HCT116 (cell line): ENCODE measurements around the gene GALK2. TPM values are rescaled to one million over a fixed set of nuclear protein-coding genes. Genes with fewer than 3 reads are reported as not detected.
A peak's percentile ranks its signal among the peaks of the same experiment; 100 is the strongest.

Experiments used
- ATAC-seq: fragments of 200-7000 bp; cut with Tn5 transposase; 2 replicates; pipeline ENCODE4 v1.9.1; 2020; ENCODE audit warnings: mild to moderate bottlenecking, moderate library complexity
- BruUV-seq: library from RNA; stranded (reverse); fragments of 400-500 nt; replicated peaks from 2 replicates; lab custom pipeline; 2021; lab: Mats Ljungman, UMichigan
- CTCF ChIA-PET: fragments of 300-600 bp; sonication (Branson Sonifier 250); formaldehyde crosslinking; loops from one replicate; lab custom pipeline; 2021; ENCODE audit warnings: antibody characterized with exemption; lab: Charles Lee
- POLR2A ChIA-PET: fragments of 300-600, 350-600 bp; sonication (Branson Sonifier 250); formaldehyde crosslinking; loops from one replicate; lab custom pipeline; 2021; ENCODE audit warnings: antibody characterized with exemption; lab: Charles Lee
- RAD21 ChIA-PET, 2 experiments: fragments of 300-600 bp; sonication (Branson Sonifier 250); formaldehyde crosslinking; loops; one replicate each; lab custom pipeline; 2023; ENCODE audit warnings: low total read pairs in 2 of 2; ENCODE audit not compliant: uncharacterized antibody in 2 of 2, unreplicated experiment in 2 of 2, low non-redundant PET in 1 of 2; lab: Charles Lee
- DNase-seq: peaks from one replicate; pipeline ENCODE4 v3.0.0-alpha.2; 2010; ENCODE audit warnings: low read depth, low spot score
- H2AFZ ChIP-seq: fragments of 200-600 bp; shearing (Covaris generic), sonication (generic); 2 replicates; pipeline ENCODE4 v1.6.1; 2017; ENCODE audit warnings: low read depth, mixed run types, mixed read lengths, antibody characterized with exemption, low read length; ENCODE audit not compliant: poor library complexity, severe bottlenecking
- H3K27ac ChIP-seq: 2 replicates; pipeline ENCODE4 v1.5.1; 2012; ENCODE audit warnings: low read depth, low read length
- H3K27me3 ChIP-seq: fragments of 200-600 bp; sonication (generic); 2 replicates; pipeline ENCODE4 v1.6.1; 2016; ENCODE audit warnings: mixed run types, low read length, mixed read lengths; ENCODE audit not compliant: insufficient read depth
- H3K36me3 ChIP-seq, 2 experiments: fragments of 200-500 bp in 1 of 2; fragments of 200-600 bp in 1 of 2; sonication (Bioruptor generic) in 1 of 2; sonication (generic) in 1 of 2; 2 replicates each; pipeline versions ENCODE4 v1.5.1 to v1.6.1; 2014 to 2016; ENCODE audit warnings: low read length in 2 of 2, inconsistent platforms in 1 of 2, mixed read lengths in 1 of 2, mixed run types in 1 of 2; ENCODE audit not compliant: insufficient read depth in 2 of 2, control insufficient read depth in 1 of 2
- H3K4me1 ChIP-seq, 2 experiments: fragments of 200-600 bp in 1 of 2; sonication (generic) in 1 of 2; 2 replicates each; pipeline versions ENCODE4 v1.5.1 to v1.6.1; 2012 to 2017; ENCODE audit warnings: low read length in 2 of 2, inconsistent platforms in 1 of 2, mild to moderate bottlenecking in 1 of 2, mixed read lengths in 1 of 2, mixed run types in 1 of 2, moderate library complexity in 1 of 2; ENCODE audit not compliant: insufficient read depth in 2 of 2, control insufficient read depth in 1 of 2
- H3K4me2 ChIP-seq: fragments of 200-600 bp; sonication (generic); 2 replicates; pipeline ENCODE4 v1.6.1; 2017; ENCODE audit warnings: mixed run types, low read length, mixed read lengths
- H3K4me3 ChIP-seq, 2 experiments: fragments of 200-600 bp in 1 of 2; sonication (generic) in 1 of 2; replicated peaks in 1 of 2; 2 replicates each; pipeline ENCODE4 v1.5.1; 2011 to 2016; ENCODE audit warnings: low read length in 2 of 2, control low read depth in 1 of 2, low read depth in 1 of 2, mild to moderate bottlenecking in 1 of 2, mixed read lengths in 1 of 2, mixed run types in 1 of 2
- H3K79me2 ChIP-seq: fragments of 200-600 bp; sonication (generic); 2 replicates; pipeline ENCODE4 v1.6.1; 2017; ENCODE audit warnings: mild to moderate bottlenecking, mixed run types, low read length, moderate library complexity, mixed read lengths; ENCODE audit not compliant: insufficient read depth
- H3K9ac ChIP-seq: fragments of 200-600 bp; sonication (generic); 2 replicates; pipeline ENCODE4 v1.6.1; 2016; ENCODE audit warnings: low read length, mixed read lengths
- H3K9me2 ChIP-seq: fragments of 200-600 bp; sonication (generic), shearing (Covaris generic); 2 replicates; pipeline ENCODE4 v1.6.1; 2017; ENCODE audit warnings: mixed run types, mild to moderate bottlenecking, moderate library complexity; ENCODE audit not compliant: insufficient read depth
- H3K9me3 ChIP-seq, 2 experiments: fragments of 200-500 bp in 1 of 2; fragments of 200-600 bp in 1 of 2; sonication (Bioruptor generic) in 1 of 2; sonication (generic) in 1 of 2; 2 replicates each; pipeline ENCODE4 v1.6.1; 2014 to 2017; ENCODE audit warnings: low read length in 2 of 2, mixed read lengths in 2 of 2, inconsistent platforms in 1 of 2, low read depth in 1 of 2, mild to moderate bottlenecking in 1 of 2, mixed run types in 1 of 2, moderate library complexity in 1 of 2; ENCODE audit not compliant: control insufficient read depth in 1 of 2, insufficient read depth in 1 of 2
- H4K20me1 ChIP-seq: fragments of 200-600 bp; sonication (generic), shearing (Covaris generic); 2 replicates; pipeline ENCODE4 v1.6.1; 2017; ENCODE audit warnings: mixed run types, mild to moderate bottlenecking, moderate library complexity; ENCODE audit not compliant: insufficient read depth
- CBX3 ChIP-seq: IDR thresholded peaks from 2 replicates; pipeline ENCODE4 v1.6.1; 2012; ENCODE audit warnings: low read depth
- CTCF ChIP-seq, 3 experiments: fragments of 200-600 bp in 1 of 3; sonication (generic) in 1 of 3; IDR thresholded peaks in 2 of 3; conservative IDR thresholded peaks in 1 of 3; 2 replicates each; pipeline ENCODE4 v1.5.1; 2012 to 2017; ENCODE audit warnings: low read depth in 2 of 3, low read length in 2 of 3, antibody characterized with exemption in 1 of 3, borderline replicate concordance in 1 of 3, control low read depth in 1 of 3, mild to moderate bottlenecking in 1 of 3, mixed read lengths in 1 of 3, mixed run types in 1 of 3, moderate library complexity in 1 of 3; ENCODE audit not compliant: insufficient read depth in 1 of 3
- RAD21 ChIP-seq: IDR thresholded peaks from 2 replicates; pipeline ENCODE4 v1.6.1; 2012; ENCODE audit warnings: low read depth, mild to moderate bottlenecking
- SRF ChIP-seq: IDR thresholded peaks from 2 replicates; pipeline ENCODE4 v1.6.1; 2012; ENCODE audit warnings: low read depth
- ZNF274 ChIP-seq: fragments of 200-500 bp; sonication (Bioruptor generic); IDR thresholded peaks from 2 replicates; pipeline ENCODE4 v1.6.1; 2014; ENCODE audit warnings: mild to moderate bottlenecking, low read depth, low read length, inconsistent platforms
- intact Hi-C: fragments of 100-400 bp; cut with micrococcal nuclease; formaldehyde crosslinking; loops from 2 replicates; pipeline ENCODE4 v1.10.0; 2022
- total RNA-seq: library from RNA; stranded (reverse); gene quantifications from one replicate; pipeline ENCODE4 v1.2.1, GENCODE V29; 2021; ENCODE audit not compliant: unreplicated experiment

GALK2 gene
- total RNA-seq, 1 experiment from 2014 or later: 18.7 TPM

GRCh38 chr15:49235446-49236124 lies 65.5 kb downstream of the GALK2 start:
- DNase-seq (peak; percentile 48), ATAC-seq (peak; percentile 82)
- Histone ChIP-seq H2AFZ (no peak overlapping the region), H3K9me3 (no peaks in the 10 kb centered on the region), H3K9ac (no peak overlapping the region), H3K4me2 (no peak overlapping the region), H3K4me3 (no peak overlapping the region), H3K27ac (no peak overlapping the region), H3K79me2 (no peaks in the 10 kb centered on the region)
- ChIA-PET CTCF (interaction anchor here (0.6 to 2.7 kb wide), 12 partner anchors 9 to 1080 kb away, joined by 3 to 37 read pairs (median 6); partner anchors contain the start of gene FGF7), POLR2A (interaction anchor here (1.1 kb wide), 1 partner anchor 9 kb away, joined by 3 read pairs; no protein-coding TSS in a partner anchor), RAD21 (interaction anchor here (0.6 to 1.3 kb wide), 3 partner anchors 374 to 910 kb away, joined by 3 to 4 read pairs (median 3); no protein-coding TSS in a partner anchor)
- BruUV-seq: no TSS peak
- TF ChIP-seq RAD21: peak; percentile 76
- TF ChIP-seq SRF: no peak
- no peak for TF ChIP-seq CBX3
- TF ChIP-seq ZNF274: no peak
- peak; percentile 46 to 79 (median 69); a peak in 5 of 6 replicates for TF ChIP-seq CTCF (IDR thresholded peaks at IDR 0.05 in 2 of 3, conservative IDR thresholded peaks at IDR 0.05 in 1 of 3; ENCODE audit: borderline replicate concordance in 1 of 3, insufficient read depth in 1 of 3, low read depth in 2 of 3, low read length in 2 of 3)
- TF ChIP-seq, all 23 proteins: peak for 2
- Histone ChIP-seq H3K27me3 (no peaks in the 10 kb centered on the region), H3K36me3 (no peaks in the 10 kb centered on the region; a peak in 1 of 4 replicates), H4K20me1 (no peaks in the 10 kb centered on the region; the same call in 1 of the 2 replicates), H3K9me2 (no peaks in the 10 kb centered on the region), H3K4me1 (no peaks in the 10 kb centered on the region)
- intact Hi-C loops: loop anchor here (1.0 to 10.0 kb wide), 7 partner anchors 187 to 910 kb away; partner anchors contain the start of genes DTWD1, FAM227B and FGF7
